ENCODE data around the gene IKZF1.

The IKZF1 gene

DNA sequence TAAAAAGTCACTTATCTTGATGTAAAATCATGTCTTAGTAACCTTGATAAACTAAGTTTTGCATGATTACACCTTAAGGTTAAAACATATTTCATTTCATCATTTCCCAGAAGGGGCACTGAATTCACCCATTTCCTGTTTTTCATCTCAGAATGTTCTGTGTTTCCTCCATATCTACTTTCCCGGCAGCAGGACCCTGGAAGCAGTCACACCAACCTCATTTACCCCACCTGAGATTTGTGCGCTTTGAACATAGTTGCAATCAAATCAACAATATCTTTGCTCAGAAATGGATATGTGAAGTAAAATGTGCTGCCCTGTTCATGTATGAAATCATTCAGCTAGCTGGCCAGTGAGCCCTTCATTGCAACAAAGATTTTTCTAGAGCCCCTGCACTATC lies 46.8 kb downstream of the IKZF1 start:
- H3K4me1 ChIP-seq (ENCODE audit: insufficient read depth, low read length) = no peaks in the 10 kb centered on the region
- H3K4me3 ChIP-seq (ENCODE audit: low read length) = no peak overlapping the region
- H3K27ac ChIP-seq (ENCODE audit: low read depth, low read length) = no peak overlapping the region
- H3K9me3 ChIP-seq (ENCODE audit: insufficient read depth, low read depth, low read length) = no peaks in the 10 kb centered on the region
- H3K27me3 ChIP-seq (ENCODE audit: insufficient read depth, low read length) = no peaks in the 10 kb centered on the region
- no peak overlapping the region for H3K9ac ChIP-seq (ENCODE audit: low read depth, low read length)
- 95% methylated on average over 2 of the region's 2 CpGs for WGBS
- H3K36me3 ChIP-seq (ENCODE audit: insufficient read depth, low read length) = no peaks in the 10 kb centered on the region

DNA sequence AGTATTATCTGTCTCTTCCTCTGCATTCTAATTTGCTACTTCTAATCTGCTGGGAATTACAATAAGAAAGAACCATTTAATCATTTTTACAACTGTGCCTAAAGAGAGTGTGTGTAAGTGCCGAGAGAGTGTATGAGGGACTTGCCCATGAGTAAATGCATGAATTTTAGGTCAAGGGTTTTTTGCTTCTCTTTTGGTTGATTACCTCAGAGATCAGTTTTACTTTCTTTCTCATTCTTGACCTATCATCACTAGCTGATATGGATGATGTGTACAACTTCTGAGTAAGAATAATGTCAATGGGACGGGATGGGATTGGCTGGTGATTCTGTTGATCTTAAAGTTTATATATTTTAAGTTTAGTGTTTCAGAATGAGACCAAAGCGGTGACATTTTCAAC lies 47.8 kb downstream of the IKZF1 start:
- H3K27me3 ChIP-seq (ENCODE audit: insufficient read depth, low read length) = no peaks in the 10 kb centered on the region
- 91% methylated on average over 2 of the region's 3 CpGs for WGBS
- H3K36me3 ChIP-seq (ENCODE audit: insufficient read depth, low read length) = no peaks in the 10 kb centered on the region
- no peaks in the 10 kb centered on the region for H3K4me1 ChIP-seq (ENCODE audit: insufficient read depth, low read length)
- H3K4me3 ChIP-seq (ENCODE audit: low read length) = no peak overlapping the region
- H3K9me3 ChIP-seq (ENCODE audit: insufficient read depth, low read depth, low read length) = no peaks in the 10 kb centered on the region
- no peak overlapping the region for H3K9ac ChIP-seq (ENCODE audit: low read depth, low read length)
- no peak overlapping the region for H3K27ac ChIP-seq (ENCODE audit: low read depth, low read length)

DNA sequence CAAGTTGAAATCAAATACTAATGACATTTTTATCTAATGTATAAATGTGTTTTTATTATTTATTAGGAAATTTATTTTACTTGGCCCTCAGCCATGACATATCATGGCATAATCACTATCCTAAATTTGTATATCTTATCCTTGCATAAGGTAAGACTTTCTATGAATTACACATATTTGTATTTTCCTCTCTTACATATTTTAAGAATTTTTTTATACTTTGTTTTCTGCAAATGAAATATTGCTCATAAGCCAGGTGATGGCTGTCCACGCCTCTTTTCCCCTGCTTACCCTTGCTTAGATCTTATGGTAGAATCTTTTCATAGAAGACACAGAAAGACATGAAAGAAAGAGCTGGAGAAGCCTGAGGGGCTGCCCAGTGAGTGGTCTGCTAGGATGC lies 48.2 kb downstream of the IKZF1 start:
- Histone ChIP-seq H3K4me1 (ENCODE audit: insufficient read depth, low read length) (no peaks in the 10 kb centered on the region), H3K9me3 (ENCODE audit: insufficient read depth, low read depth, low read length) (no peaks in the 10 kb centered on the region), H3K9ac (ENCODE audit: low read depth, low read length) (no peak overlapping the region), H3K36me3 (ENCODE audit: insufficient read depth, low read length) (no peaks in the 10 kb centered on the region), H3K4me3 (ENCODE audit: low read length) (no peak overlapping the region), H3K27ac (ENCODE audit: low read depth, low read length) (no peak overlapping the region), H3K27me3 (ENCODE audit: insufficient read depth, low read length) (no peaks in the 10 kb centered on the region)
- WGBS = 100% methylated on average over 1 of the region's 1 CpG

DNA sequence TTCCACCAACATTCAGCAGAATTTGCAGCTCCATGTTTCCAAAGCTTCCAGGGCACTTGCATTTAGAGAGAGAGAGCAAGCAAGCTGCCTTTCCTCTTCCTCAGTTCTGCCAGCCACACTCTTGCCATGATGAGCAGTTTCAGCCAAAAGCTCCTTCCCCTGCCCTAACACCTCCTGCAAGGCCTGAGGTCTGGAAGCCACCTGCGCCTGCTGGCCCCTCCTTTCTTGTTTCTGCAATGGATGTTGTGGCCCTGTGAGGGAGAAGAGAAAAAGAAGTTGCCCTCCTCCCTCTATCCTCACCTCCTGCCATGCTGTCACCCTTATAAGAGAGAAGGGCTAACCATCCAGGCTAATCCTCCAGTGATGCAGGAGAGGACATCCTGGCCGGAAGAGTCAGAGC lies 48.7 kb downstream of the IKZF1 start:
- Histone ChIP-seq H3K36me3 (ENCODE audit: insufficient read depth, low read length) (no peaks in the 10 kb centered on the region), H3K9ac (ENCODE audit: low read depth, low read length) (no peak overlapping the region), H3K4me3 (ENCODE audit: low read length) (no peak overlapping the region), H3K27ac (ENCODE audit: low read depth, low read length) (no peak overlapping the region), H3K27me3 (ENCODE audit: insufficient read depth, low read length) (no peaks in the 10 kb centered on the region), H3K4me1 (ENCODE audit: insufficient read depth, low read length) (no peaks in the 10 kb centered on the region), H3K9me3 (ENCODE audit: insufficient read depth, low read depth, low read length) (no peaks in the 10 kb centered on the region)
- WGBS = 97% methylated on average over 2 of the region's 2 CpGs

DNA sequence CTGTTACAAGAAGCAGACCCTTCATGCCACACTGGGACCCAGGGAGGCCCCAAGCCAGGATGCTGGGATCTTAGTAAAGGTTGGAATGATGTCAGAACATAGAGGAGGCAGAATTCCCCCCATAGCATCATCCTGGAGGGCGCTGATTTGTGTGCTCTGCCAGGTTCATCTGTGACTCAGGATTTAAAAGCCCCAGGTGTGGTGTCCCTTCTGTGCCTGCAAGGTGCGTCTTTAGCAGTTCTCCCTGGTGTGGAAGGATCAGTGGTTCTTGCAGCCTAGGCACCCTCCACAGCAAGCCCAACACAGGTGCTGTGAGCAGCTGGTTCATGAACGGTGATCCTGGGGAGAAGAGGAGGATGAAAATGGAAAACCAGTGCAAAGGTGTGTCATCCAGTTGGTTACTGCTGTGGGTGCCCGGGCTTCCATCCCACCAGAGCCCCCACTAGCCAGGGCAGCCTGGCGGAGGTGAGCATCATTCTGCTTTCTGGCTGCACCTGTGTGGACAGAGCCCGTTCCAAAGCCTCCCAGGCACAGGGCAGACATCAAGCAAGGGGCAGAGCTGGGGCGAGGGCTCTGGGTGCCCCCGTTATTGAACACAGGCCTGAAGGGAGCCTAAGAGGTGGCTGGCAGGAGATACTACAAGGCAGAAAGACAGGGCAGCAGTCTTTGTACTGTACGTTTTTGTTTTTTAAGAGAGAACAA lies 49.5 kb downstream of the IKZF1 start:
- no peaks in the 10 kb centered on the region for H3K27me3 ChIP-seq (ENCODE audit: insufficient read depth, low read length)
- H3K9me3 ChIP-seq (ENCODE audit: insufficient read depth, low read depth, low read length) = no peaks in the 10 kb centered on the region
- no peak overlapping the region for H3K4me3 ChIP-seq (ENCODE audit: low read length)
- H3K9ac ChIP-seq (ENCODE audit: low read depth, low read length) = no peak overlapping the region
- no peaks in the 10 kb centered on the region for H3K36me3 ChIP-seq (ENCODE audit: insufficient read depth, low read length)
- H3K27ac ChIP-seq (ENCODE audit: low read depth, low read length) = no peak overlapping the region
- 93% methylated on average over 9 of the region's 9 CpGs for WGBS
- no peaks in the 10 kb centered on the region for H3K4me1 ChIP-seq (ENCODE audit: insufficient read depth, low read length)

DNA sequence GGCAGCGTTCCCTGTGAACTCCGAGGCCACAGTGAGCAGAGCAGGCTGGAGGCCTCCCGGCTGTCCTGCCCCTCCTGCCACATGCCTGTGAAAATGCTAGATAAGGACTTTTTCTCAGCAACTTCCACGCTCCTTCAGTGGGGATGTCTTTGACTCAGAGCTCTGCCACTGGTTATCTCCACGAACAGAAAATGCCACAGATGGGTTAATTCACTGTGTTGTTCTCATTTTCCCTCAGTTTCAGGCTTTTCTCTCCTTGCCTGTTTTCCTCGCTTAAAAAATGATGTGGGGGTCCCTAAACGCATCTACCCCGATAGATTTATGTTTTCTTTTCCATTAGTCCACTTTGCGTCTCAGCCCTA lies 51.3 kb downstream of the IKZF1 start:
- WGBS = 78% methylated on average over 8 of the region's 9 CpGs
- no peaks in the 10 kb centered on the region for H3K27me3 ChIP-seq (ENCODE audit: insufficient read depth, low read length)
- H3K4me1 ChIP-seq (ENCODE audit: insufficient read depth, low read length) = no peaks in the 10 kb centered on the region
- H3K27ac ChIP-seq (ENCODE audit: low read depth, low read length) = no peak overlapping the region
- H3K4me3 ChIP-seq (ENCODE audit: low read length) = no peak overlapping the region
- H3K9me3 ChIP-seq (ENCODE audit: insufficient read depth, low read depth, low read length) = no peaks in the 10 kb centered on the region
- no peaks in the 10 kb centered on the region for H3K36me3 ChIP-seq (ENCODE audit: insufficient read depth, low read length)
- no peak overlapping the region for H3K9ac ChIP-seq (ENCODE audit: low read depth, low read length)

DNA sequence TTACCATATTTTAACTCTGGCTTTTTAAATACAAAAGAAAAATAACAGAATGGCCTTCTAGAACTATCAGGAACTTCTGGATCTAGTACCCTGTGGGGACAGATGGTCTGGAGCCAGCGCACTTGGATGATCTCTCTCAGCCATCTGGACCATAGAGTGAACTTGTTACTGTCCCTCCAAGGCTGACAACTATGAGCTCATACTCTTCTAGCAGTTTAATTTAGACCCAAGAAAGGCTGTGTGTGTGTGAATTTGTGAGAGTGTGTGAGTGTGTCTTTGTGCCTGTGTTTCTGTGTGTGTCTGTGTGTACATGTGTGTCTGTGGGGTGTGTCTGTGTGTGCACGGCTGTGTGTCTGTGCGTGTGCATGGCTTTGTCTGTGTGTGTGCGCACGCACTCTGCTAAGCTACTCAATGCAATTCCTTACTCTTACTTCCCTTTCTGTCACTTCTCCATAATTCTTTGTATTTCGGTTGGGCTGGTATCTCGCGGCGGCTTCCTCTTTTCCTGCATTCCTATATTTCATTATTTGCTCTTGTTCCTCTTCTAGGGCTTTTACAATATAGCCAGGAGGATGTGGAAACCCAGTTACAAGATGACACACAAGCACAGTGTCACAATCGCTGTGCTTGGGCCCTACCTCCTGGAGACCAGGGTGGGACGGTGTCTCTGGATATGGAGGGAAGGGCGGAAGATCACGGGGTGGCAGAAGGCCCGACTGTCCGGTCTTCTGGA lies 51.9 kb downstream of the IKZF1 start:
- 95% methylated on average over 15 of the region's 15 CpGs for WGBS
- Histone ChIP-seq H3K4me3 (ENCODE audit: low read length) (no peak overlapping the region), H3K27ac (ENCODE audit: low read depth, low read length) (no peak overlapping the region)

DNA sequence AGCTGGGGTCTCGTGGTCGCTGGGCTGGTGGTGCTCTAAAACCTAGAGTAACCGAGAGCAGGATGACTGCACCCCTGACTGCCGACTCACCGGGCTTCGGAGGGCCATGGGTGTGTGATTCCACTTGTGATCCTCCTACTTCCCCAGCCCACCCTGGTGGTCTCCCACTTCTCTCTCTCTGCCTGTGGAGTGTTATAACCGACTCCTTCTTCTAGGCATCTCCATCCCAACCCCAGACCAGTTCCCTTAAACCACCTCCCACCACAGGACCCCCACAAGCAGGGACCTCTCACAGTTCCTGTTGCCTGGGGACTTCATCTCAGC lies 52.4 kb downstream of the IKZF1 start:
- H3K4me3 ChIP-seq (ENCODE audit: low read length) = no peak overlapping the region
- H3K9ac ChIP-seq (ENCODE audit: low read depth, low read length) = no peak overlapping the region
- no peaks in the 10 kb centered on the region for H3K4me1 ChIP-seq (ENCODE audit: insufficient read depth, low read length)
- H3K36me3 ChIP-seq (ENCODE audit: insufficient read depth, low read length) = no peaks in the 10 kb centered on the region
- no peaks in the 10 kb centered on the region for H3K9me3 ChIP-seq (ENCODE audit: insufficient read depth, low read depth, low read length)
- H3K27me3 ChIP-seq (ENCODE audit: insufficient read depth, low read length) = no peaks in the 10 kb centered on the region
- no peak overlapping the region for H3K27ac ChIP-seq (ENCODE audit: low read depth, low read length)
- 94% methylated on average over 7 of the region's 7 CpGs for WGBS

More for the DNA sequence above, 51.9 kb downstream of the IKZF1 start:
- Histone ChIP-seq H3K36me3 (ENCODE audit: insufficient read depth, low read length) (no peaks in the 10 kb centered on the region), H3K4me1 (ENCODE audit: insufficient read depth, low read length) (no peaks in the 10 kb centered on the region), H3K27me3 (ENCODE audit: insufficient read depth, low read length) (no peaks in the 10 kb centered on the region), H3K9ac (ENCODE audit: low read depth, low read length) (no peak overlapping the region), H3K9me3 (ENCODE audit: insufficient read depth, low read depth, low read length) (no peaks in the 10 kb centered on the region)

DNA sequence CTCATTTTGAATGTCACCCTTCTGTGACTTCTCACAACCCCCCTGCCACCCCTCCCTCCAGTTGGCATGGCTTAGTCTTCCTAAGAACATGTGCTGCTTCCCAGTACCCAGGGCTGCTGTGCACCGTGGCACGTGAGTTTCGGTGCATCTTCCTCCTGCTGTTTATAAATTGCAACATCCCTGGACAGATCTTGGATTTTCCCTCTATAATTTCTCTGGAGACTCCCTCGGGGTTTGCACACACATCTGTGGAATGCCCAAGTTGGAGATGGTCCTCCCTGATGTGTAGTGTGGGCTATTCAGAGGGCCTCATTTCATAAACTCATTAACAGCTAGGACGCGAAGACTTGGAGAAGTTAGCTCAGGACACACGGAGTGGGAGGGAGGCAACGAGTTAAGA lies 52.9 kb downstream of the IKZF1 start:
- H3K36me3 ChIP-seq (ENCODE audit: insufficient read depth, low read length) = no peaks in the 10 kb centered on the region

DNA sequence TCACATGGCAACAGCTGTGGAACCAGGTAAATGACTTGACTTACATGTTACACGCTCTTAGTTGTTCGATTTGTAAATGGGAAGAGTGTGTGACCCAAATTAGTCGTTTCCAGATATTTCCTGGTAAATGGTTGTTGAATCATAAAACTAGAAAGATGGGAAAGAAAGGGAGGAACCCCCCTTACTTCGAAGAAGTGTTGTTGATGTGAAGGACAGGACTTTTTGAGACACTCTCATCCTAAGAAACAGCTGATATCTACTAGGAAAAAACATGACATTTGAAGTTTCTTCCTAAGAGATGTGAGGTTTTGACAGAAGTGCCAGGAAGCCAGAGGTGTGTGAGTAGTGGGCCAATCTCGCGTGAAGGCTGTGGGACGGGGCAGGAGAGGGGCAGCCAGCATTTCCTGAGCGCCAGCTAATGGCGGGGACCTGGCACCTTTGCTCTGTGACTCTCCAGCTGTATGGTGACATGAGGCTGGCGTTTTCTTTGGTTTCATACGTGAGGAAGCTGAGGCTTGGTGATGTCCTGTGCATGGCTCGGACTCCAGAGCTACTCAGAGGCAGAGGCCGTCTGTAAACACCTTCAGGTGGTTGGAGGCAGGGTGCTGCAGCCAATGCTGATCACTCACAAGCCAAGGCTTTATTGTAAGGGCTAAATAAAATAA lies 53.7 kb downstream of the IKZF1 start:
- H3K27me3 ChIP-seq (ENCODE audit: insufficient read depth, low read length) = no peaks in the 10 kb centered on the region
- 0 out of 2 replicates have a peak, but pooled peaks cover 4% of the 10 kb centered on the region for H3K4me1 ChIP-seq (ENCODE audit: insufficient read depth, low read length)
- H3K27ac ChIP-seq (ENCODE audit: low read depth, low read length) = no peak overlapping the region
- H3K9me3 ChIP-seq (ENCODE audit: insufficient read depth, low read depth, low read length) = no peaks in the 10 kb centered on the region
- WGBS = 90% methylated on average over 13 of the region's 13 CpGs
- H3K36me3 ChIP-seq (ENCODE audit: insufficient read depth, low read length) = no peaks in the 10 kb centered on the region
- no peak overlapping the region for H3K4me3 ChIP-seq (ENCODE audit: low read length)
- H3K9ac ChIP-seq (ENCODE audit: low read depth, low read length) = no peak overlapping the region

More for the DNA sequence above, 52.9 kb downstream of the IKZF1 start:
- Histone ChIP-seq H3K27me3 (ENCODE audit: insufficient read depth, low read length) (no peaks in the 10 kb centered on the region), H3K9me3 (ENCODE audit: insufficient read depth, low read depth, low read length) (no peaks in the 10 kb centered on the region), H3K4me3 (ENCODE audit: low read length) (no peak overlapping the region), H3K9ac (ENCODE audit: low read depth, low read length) (no peak overlapping the region), H3K4me1 (ENCODE audit: insufficient read depth, low read length) (no peaks in the 10 kb centered on the region), H3K27ac (ENCODE audit: low read depth, low read length) (no peak overlapping the region)
- WGBS = over 99% methylated on average over 8 of the region's 8 CpGs

DNA sequence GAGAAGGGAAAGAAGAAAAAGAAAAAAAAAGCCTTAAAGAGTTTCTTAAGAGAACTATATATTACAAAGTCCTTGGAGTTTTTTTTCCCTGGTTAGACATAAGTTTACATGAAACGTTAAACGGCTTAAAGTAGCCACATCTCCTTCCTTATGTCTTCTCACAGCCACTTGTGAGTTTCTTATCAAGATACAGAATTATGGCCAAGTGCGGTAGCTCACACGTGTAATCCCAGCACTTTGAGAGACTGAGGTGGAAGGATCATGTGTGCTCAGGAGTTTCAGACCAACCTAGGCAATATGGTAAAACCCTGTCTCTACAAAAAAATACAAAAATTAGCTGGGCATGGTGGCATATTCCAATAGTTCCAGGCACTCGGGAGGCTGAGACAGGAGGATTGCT lies 54.3 kb downstream of the IKZF1 start:
- Histone ChIP-seq H3K4me3 (ENCODE audit: low read length) (no peak overlapping the region), H3K9ac (ENCODE audit: low read depth, low read length) (no peak overlapping the region), H3K27me3 (ENCODE audit: insufficient read depth, low read length) (no peaks in the 10 kb centered on the region), H3K27ac (ENCODE audit: low read depth, low read length) (no peak overlapping the region), H3K9me3 (ENCODE audit: insufficient read depth, low read depth, low read length) (no peaks in the 10 kb centered on the region), H3K4me1 (ENCODE audit: insufficient read depth, low read length) (0 out of 2 replicates have a peak, but pooled peaks cover 4% of the 10 kb centered on the region), H3K36me3 (ENCODE audit: insufficient read depth, low read length) (no peaks in the 10 kb centered on the region)
- 97% methylated on average over 5 of the region's 5 CpGs for WGBS
